Middle frontal gyrus (tissue), 1 donor: ENCODE data around the gene IQGAP3.
"Not testable (repeated sequence)": the region's sequence is repeated elsewhere in the genome, so short reads cannot be mapped to it uniquely, and the experiment has no call there.

Source experiments
- DNase-seq: peaks from one replicate; pipeline ENCODE4 v3.0.0-alpha.2; 2015; ENCODE audit warnings: low spot score; ENCODE audit errors: extremely low spot score

Gene IQGAP3

DNA sequence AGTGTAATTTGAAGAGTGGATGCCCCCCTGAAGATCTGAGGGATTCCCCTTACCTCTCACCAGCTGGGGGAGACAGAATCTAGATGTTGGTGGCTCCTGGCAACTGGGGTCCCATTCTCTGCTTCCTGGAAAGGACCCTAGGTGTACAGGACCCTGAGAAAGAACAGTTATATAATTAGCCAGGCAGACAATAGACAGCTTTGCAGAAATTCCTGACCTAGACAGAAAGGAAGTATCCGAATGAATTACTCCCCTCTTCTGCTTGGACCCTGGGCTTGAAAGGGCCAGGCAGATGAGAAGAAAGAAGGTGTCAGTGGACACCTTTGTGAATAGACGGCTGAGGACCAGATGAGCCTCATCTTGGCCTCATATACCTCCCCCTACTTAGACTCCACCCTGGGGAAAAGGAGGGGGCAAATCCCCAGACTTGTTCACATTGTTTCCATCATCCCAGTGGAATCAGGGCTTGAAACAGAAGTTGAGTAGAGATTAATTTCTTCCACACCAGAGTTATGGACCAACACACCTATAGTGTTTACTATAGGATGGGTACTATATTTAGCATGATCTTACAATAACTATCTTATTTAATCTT is 1.8 kb upstream of the IQGAP3 start:
- no peak for DNase-seq

- DNase-seq: no peak
Measured at GRCh38 chr1:156572663-156573018, 276 bp upstream of the IQGAP3 start.

DNA sequence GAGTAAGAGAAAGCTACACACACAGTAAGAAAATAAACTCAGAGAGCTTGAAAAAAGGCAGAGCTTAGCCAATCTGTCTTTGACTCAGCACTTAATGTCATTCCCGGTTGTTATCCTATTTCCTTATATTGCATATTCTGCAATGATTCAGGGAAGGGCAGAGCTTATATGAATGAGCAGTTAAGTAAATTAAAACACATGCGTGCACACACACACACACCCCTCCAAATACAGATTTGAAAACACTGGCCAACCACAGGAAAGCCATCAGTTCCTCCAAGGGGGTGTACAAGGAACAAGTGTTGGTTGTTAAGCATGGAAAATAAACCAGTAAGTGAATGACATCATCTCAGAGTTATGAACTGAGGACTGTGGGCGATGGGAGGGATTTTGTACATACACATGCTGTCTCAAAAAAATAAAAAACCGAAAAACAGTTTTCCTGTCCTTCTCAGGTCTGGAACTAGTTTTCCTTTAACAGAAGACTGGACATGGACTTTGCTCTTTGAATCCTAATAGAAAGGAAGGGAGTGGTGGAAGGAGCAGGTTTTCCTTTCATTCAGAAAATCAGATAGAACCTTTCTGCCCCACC is 1.0 kb downstream of the IQGAP3 start:
- no peak for DNase-seq

DNA sequence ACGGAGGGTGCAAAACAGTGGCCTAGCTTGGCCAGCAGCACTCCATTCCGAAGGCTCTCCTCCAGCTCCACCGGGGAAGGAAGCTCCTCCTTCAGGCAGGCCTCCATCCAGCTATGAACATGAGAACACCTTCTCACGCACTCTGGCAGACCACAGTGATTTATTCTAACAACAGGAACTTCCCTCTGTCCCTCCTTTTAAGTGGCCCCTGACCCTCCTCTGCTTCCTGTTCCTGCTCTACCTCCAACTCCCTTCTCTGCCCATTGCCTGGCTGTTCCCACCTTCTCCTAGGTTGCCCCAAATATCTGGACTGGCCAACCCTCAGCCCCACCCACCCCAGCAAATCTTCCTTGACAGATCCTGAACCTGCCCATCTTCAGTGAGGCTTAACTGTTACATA is 5.9 kb downstream of the IQGAP3 start:
- DNase-seq: no peak

- no peak for DNase-seq
Measured at GRCh38 chr1:156565519-156565918, 6.8 kb downstream of the IQGAP3 start.

DNA sequence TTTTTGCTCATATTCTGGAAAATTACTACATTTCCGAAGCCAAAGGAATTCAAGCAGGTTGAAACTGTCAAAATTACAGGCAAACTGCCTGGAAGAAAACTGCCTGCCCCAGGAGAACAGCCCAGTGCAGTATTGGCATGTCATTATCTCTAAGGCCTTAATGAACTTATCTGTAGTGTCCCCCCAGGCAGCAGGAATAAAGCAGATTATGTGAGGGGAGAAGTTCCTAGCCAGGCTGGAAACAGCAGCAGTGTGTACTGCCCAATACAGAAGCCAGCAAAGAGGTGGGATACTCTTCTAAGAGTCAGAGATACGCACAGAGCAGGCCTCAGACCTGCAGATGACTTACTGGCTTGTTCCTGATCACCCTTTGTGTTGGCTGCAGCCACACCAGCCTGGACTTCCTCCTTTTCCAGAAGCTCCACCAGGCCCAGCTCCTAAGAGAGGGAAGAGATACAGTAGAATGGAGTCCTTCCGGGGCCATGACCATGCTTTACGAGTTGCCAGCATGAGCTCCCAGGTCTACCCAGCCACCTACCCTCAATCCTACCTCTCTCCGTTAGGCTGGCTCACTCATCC is 11.7 kb downstream of the IQGAP3 start:
- no peak for DNase-seq

GRCh38 chr1:156559797-156560385 is 12.5 kb downstream of the IQGAP3 start:
- no peak for DNase-seq

- DNase-seq: no peak
Measured at GRCh38 chr1:156559086-156559796, 13.1 kb downstream of the IQGAP3 start.

DNA sequence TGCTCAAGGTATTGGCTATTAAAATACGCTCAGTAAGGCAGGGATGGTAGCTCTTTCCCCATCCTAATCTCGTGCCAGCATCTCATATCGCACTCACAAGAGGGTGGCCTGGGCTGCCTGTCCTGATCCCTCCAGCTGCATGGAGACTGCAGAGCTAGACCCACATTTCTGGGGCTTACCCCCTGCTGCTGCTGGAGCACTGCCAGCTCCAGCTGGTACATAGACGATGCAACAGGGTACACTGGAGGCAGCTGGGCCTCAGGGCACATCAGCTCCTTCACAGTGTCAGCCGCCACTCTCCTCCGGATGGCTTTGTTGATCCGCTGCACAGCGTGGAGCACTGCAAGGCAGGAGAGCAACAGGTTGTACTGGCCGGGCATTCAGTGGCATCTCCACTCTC is 16.0 kb downstream of the IQGAP3 start:
- DNase-seq: no peak

DNA sequence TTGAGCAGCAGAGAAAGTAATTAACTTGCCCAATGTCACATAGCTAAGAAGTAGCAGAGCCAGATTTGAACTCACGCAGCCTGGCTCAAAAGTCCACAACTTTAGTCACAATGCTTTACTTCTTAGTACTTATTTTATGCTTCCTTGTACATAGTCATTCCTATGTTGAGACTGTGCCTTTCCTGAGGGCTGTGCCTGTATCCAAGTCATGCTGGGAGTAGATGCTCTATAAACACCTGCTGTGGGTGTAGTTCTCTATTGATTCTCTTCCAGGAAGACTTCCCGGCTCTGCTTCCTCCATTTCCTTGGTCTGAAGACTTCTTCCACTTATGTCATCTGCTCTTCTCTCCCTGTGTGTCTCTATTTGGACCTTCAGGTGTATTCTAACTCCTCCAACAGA is 16.6 kb downstream of the IQGAP3 start:
- no peak for DNase-seq

DNA sequence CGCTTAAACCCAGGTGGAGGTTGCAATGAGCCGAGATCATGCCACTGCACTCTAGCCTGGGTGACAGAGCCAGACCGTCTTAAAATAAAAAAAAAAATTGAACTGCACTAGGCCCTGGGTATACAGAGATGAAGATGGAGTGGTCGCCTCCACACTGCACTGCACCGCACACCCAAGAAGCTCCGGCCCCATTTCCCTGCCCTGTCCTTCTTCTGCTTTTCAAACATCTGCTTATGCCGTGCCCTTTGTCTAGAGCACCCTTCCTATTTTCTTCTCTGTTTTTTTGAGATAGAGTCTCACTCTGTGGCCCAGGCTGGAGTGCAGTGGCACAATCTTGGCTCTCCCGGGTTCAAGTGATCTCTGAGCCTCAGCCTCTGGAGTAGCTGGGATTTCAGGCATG is 17.4 kb downstream of the IQGAP3 start:
- DNase-seq: no peak

DNA sequence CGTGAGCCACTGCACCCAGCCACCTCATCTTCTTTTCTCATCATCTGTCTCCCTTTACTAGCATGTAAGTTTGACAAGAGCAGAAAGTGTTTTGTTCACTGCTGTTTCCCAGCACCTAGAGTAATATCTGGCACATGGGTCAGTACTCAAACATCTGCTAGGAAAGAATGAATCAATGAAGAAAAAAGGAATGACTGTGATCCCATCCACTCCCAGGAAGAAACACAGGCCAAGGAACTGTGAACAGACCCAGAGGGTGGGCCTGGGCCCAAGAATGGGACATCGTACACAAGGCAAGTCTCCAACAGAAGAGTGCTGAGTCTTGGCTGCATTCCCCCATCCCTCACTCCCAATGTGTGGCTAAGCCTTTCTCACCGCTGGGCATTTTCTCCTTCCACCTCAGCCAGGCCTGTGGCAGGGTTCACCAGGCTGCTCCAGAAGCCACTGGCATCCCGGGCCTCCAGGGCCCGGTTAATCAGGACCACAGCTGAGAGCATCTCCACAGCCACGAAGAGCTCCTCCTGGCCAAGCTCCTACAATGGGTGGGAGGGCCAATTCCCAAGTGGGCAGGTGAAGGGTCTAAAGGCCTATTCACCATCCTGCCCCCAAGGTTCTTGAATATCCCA is 18.4 kb downstream of the IQGAP3 start:
- DNase-seq: no peak

DNA sequence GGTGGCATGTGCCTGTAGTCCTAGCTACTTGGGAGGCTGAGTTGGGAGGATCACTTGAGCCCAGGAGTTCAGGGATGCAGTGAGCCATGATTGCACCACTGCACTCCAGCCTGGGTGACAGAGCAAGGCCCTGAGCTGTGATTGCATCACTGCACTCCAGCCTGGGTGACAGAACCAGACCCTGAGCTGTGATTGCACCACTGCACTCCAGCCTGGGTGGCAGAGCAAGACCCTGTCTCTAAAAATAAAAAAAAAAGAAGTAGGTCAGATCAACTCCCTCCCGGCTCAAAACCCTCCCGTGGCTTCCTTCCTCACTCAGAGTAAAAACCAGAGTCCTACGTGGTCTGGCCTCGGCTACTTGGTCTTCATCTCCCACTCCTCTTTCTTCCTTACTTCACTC is 19.4 kb downstream of the IQGAP3 start:
- not testable (repeated sequence) for DNase-seq

DNA sequence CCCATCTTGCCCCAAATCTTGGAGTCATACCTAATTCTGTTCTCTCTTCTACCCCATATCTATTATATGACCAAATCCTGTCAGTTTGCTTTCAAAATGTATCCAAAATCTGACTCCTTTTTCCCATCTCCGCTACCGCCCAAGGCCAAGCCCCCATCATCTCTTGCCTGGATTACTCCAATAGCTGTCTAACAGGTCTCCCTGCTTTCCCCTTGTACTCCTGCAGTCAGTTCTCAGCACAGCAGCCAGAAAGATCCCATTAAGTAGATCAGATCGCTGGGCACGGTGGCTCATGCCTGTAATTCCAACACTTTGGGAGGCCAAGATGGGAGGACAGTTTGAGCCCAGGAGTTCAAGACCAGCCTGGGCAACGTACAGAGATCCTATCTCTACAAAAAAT is 19.8 kb downstream of the IQGAP3 start:
- DNase-seq: no peak

DNA sequence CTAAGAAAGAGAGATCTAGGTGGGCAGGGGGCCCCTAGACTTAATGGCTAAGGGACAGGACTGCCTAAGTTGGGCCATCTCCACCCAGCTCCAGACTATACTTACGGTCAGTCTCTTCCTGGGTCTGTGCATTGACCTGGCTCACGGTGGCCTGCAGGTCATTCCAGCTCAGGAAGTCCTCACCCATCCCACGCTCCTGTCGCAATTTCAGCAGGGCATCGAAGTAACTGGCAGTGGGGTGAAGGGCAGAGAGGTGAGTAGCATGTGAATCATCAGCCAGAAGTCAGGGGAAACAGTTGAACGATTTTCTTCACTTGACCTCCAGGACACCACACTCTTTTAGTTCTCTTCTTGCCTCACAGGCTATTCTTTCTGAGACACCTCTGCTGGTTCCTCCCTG is 20.5 kb downstream of the IQGAP3 start:
- DNase-seq: no peak

DNA sequence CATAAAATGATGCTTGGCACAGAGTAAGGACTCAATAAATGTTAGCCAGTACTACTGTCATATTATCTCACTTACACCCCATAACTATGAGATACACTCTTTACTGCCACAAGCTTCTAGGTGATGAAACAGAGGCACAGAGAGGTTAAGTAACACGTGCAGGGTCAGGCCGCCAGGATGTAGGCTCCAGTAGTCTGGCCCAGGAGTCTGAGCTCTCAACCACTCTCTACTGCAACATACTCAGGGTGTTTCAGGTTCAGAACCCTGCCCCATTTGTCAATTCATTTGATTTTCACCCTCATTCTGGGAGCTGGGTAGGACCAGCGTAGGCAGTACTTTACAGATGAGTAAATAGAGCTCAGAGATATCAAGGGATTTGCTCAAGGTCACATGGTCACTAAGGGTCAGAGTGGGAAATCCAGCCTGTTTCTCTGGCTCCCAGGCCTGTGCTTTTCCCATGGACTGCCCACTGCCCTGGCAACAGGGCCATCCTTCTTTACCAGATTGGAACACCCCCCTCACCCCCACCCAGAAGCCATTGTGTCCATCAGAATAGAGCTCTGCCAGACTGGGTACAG is 21.2 kb downstream of the IQGAP3 start:
- DNase-seq: no peak

DNA sequence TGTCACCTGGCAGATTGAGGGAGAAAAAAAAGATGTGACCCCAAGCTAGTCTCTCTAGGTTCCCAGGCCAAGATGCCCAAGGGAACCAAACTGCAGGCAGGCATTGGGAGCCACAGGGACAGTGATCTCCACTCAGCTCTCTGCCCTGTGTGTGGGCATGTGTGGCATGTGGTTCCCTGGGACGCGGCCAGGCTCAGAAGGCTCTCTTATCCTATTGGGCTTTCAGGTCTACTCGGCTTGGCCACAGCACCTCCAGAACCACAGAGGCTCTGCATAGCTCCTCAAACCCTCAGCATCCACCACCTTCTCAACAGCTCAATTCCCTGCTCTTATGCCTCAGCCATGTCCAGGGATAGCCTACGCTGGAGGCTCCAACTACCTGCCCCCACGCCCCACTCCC is 22.0 kb downstream of the IQGAP3 start:
- no peak for DNase-seq

- DNase-seq: no peak
Measured at GRCh38 chr1:156549831-156550230, 22.5 kb downstream of the IQGAP3 start.

GRCh38 chr1:156549390-156549789 is 23.0 kb downstream of the IQGAP3 start:
- DNase-seq: no peak

GRCh38 chr1:156547982-156548381 is 24.4 kb downstream of the IQGAP3 start:
- DNase-seq: no peak

DNA sequence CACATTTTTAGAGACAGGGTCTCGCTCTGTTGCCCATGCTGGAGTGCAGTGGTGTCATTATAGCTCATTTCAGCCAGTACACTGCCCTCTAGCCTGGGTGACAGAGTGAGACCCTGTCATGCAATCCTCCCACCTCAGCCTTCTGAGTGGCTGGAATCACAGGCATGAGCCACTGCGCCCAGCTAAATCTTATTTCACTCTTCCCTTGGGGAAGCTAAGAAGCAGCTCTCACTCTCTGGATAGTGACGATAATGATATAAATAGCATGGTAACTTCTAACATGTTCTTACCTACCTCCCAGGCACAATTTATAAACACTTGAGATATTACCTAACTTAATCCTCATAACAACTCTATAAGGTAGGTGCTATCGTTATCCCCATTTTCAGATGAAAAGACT is 24.9 kb downstream of the IQGAP3 start:
- no peak for DNase-seq

DNA sequence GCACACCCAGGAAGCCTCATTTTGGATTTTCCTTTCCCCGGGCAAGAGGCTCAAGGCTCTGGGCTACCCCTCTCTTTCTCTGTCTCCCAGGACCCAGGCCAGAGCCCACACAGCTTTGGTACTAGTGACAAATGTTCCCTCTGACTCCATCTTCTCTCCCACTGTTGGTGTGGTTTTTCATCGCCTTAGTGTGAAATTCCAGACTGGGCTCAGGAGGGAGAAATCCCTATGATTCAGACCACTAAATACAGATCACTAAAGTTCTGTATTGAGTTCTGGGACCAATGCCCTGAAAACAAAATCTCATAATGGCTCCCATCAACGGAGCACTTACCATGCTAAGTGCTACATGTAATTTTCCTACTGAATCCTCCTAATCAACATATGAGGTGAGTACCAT is 26.1 kb downstream of the IQGAP3 start:
- no peak for DNase-seq
